Ureter (tissue), 1 donor: Measurements from ENCODE around the gene S100A5. TPM values are rescaled to one million over a fixed set of nuclear protein-coding genes. Genes with fewer than 3 reads are reported as not detected.
"Not testable (repeated sequence)": the region's sequence is repeated elsewhere in the genome, so short reads cannot be mapped to it uniquely, and the experiment has no call there.

Experiments used
- DNase-seq: peaks from one replicate; pipeline ENCODE4 v3.0.0-alpha.2; 2020; ENCODE audit warnings: low spot score
- total RNA-seq: library from RNA; stranded (reverse); gene quantifications from one replicate; pipeline ENCODE4 v1.2.4, GENCODE V29; 2023
- donor health status: DM: yes; HTN: yes; CAD: no.

Gene S100A5
- total RNA-seq, 1 donor from 2014 or later = 0.86 TPM

- no peak for DNase-seq
These were observed 6.4 kb downstream of the S100A5 start for GRCh38 chr1:153534226-153534924.

GRCh38 chr1:153533689-153534201 is 7.0 kb downstream of the S100A5 start:
- DNase-seq = no peak

- peak; percentile 93 for DNase-seq
These were observed 7.8 kb downstream of the S100A5 start for GRCh38 chr1:153532769-153533599.

- no peak for DNase-seq
These were observed 8.6 kb downstream of the S100A5 start for GRCh38 chr1:153532181-153532580.

GRCh38 chr1:153531638-153532037 is 9.1 kb downstream of the S100A5 start:
- no peak for DNase-seq

GRCh38 chr1:153527683-153528040 is 13.1 kb downstream of the S100A5 start:
- DNase-seq = no peak

- no peak for DNase-seq
These were observed 13.6 kb downstream of the S100A5 start for GRCh38 chr1:153527023-153527682.

- DNase-seq = peak; percentile 75
These were observed 14.6 kb downstream of the S100A5 start for GRCh38 chr1:153526132-153526543.

- DNase-seq = no peak
These were observed 15.5 kb downstream of the S100A5 start for GRCh38 chr1:153525088-153525728.

- not testable (repeated sequence) for DNase-seq
These were observed 18.2 kb downstream of the S100A5 start for GRCh38 chr1:153522353-153523048.

- not testable (repeated sequence) for DNase-seq
These were observed 18.9 kb downstream of the S100A5 start for GRCh38 chr1:153521808-153522207.

- no peak for DNase-seq
These were observed 19.8 kb downstream of the S100A5 start for GRCh38 chr1:153520818-153521476.

GRCh38 chr1:153520137-153520691 is 20.5 kb downstream of the S100A5 start:
- DNase-seq = not testable (repeated sequence)

- DNase-seq = no peak
These were observed 21.5 kb downstream of the S100A5 start for GRCh38 chr1:153519242-153519641.

GRCh38 chr1:153515504-153516394 is 25.0 kb downstream of the S100A5 start:
- DNase-seq = peak; percentile 89

GRCh38 chr1:153513666-153514065 is 27.1 kb downstream of the S100A5 start:
- DNase-seq = no peak

- no peak for DNase-seq
These were observed 27.7 kb downstream of the S100A5 start for GRCh38 chr1:153513023-153513422.

GRCh38 chr1:153510984-153511410 is 29.7 kb downstream of the S100A5 start:
- peak; percentile 87 for DNase-seq

GRCh38 chr1:153509729-153510354 is 30.9 kb downstream of the S100A5 start:
- no peak for DNase-seq
